Measurements from ENCODE around the gene PGM5.
A peak's percentile ranks its signal among the peaks of the same experiment; 100 is the strongest.

- TF ChIP-seq CTCF (conservative IDR thresholded peaks at IDR 0.05; ENCODE audit: low read length) (peak; percentile 81), EZH2phosphoT487 (IDR thresholded peaks at IDR 0.05; ENCODE audit: borderline replicate concordance, low read depth, low read length) (no peak)
These were observed 150.9 kb downstream of the PGM5 start for GRCh38 chr9:68507130-68507805.
